K562 (cell line): Measurements from ENCODE around the gene ITGA1. TPM values are rescaled to one million over a fixed set of nuclear protein-coding genes. Genes with fewer than 3 reads are reported as not detected.

Source experiments
- ATAC-seq: fragments of 200-7000 bp; cut with Tn5 transposase; 3 replicates; pipeline ENCODE4 v1.9.1; 2020; ENCODE audit warnings: moderate library complexity
- BruUV-seq: library from RNA; stranded (reverse); fragments of 400-500 nt; replicated peaks from 2 replicates; lab custom pipeline; 2021; lab: Mats Ljungman, UMichigan
- CTCF ChIA-PET: fragments of 300-600 bp; formaldehyde crosslinking; extraction: SDS; loops from one replicate; lab custom pipeline; 2021; ENCODE audit warnings: low intra/inter-chr PET ratio; lab: Yijun Ruan, JAX
- POLR2A ChIA-PET: fragments of 300-600, 350-650 bp; sonication (Branson Sonifier 250); formaldehyde crosslinking; extraction: SDS; loops from one replicate; lab custom pipeline; 2021; ENCODE audit warnings: antibody characterized with exemption, inconsistent platforms; lab: Yijun Ruan, JAX
- DNase-seq, 4 experiments: peaks; one replicate each; pipeline versions ENCODE4 v3.0.0 to v3.0.0-alpha.2; 2011 to 2018; ENCODE audit warnings: low spot score in 3 of 4, mixed read lengths in 3 of 4; ENCODE audit errors: extremely low read depth in 1 of 4
- FAIRE-seq: peaks from 2 replicates; lab custom pipeline; 2011; peaks lifted over from hg19 to GRCh38; lab: Jason Lieb, UNC
- H2AFZ ChIP-seq: 2 replicates; pipeline ENCODE4 v1.6.0; 2011; ENCODE audit warnings: low read depth, low read length, control low read depth, inconsistent platforms
- H3K27ac ChIP-seq: fragments of 200-600 bp; 3 replicates; pipeline ENCODE4 v1.8.0; 2011; ENCODE audit warnings: low read depth, mild to moderate bottlenecking, control low read depth, inconsistent platforms, low read length, moderate library complexity, mixed read lengths; ENCODE audit errors: extremely low read depth
- H3K27me3 ChIP-seq, 2 experiments: fragments of 300-600 bp in 1 of 2; 2 replicates in 1 of 2; 3 replicates in 1 of 2; pipeline versions ENCODE4 v1.6.0 to v1.8.0; 2011; ENCODE audit warnings: inconsistent platforms in 2 of 2, low read length in 2 of 2, mild to moderate bottlenecking in 1 of 2, mixed read lengths in 1 of 2, moderate library complexity in 1 of 2; ENCODE audit not compliant: control insufficient read depth in 2 of 2, insufficient read depth in 2 of 2
- H3K36me3 ChIP-seq: fragments of 300-600 bp; 3 replicates; pipeline ENCODE4 v1.8.0; 2011; ENCODE audit warnings: mild to moderate bottlenecking, low read length, inconsistent platforms; ENCODE audit not compliant: control insufficient read depth, insufficient read depth
- H3K4me1 ChIP-seq, 2 experiments: fragments of 200-600 bp in 1 of 2; replicated peaks in 1 of 2; 2 replicates in 1 of 2; 3 replicates in 1 of 2; pipeline versions ENCODE4 v1.5.1 to v1.8.0; 2011; ENCODE audit warnings: inconsistent platforms in 2 of 2, low read length in 2 of 2, mild to moderate bottlenecking in 1 of 2, mixed read lengths in 1 of 2, moderate library complexity in 1 of 2; ENCODE audit not compliant: control insufficient read depth in 2 of 2, insufficient read depth in 2 of 2
- H3K4me2 ChIP-seq: 2 replicates; pipeline ENCODE4 v1.6.1; 2011; ENCODE audit warnings: low read length, control low read depth, inconsistent platforms, mixed read lengths; ENCODE audit not compliant: insufficient read depth
- H3K4me3 ChIP-seq: fragments of 200-600 bp; sonication (generic), shearing (Covaris generic); 2 replicates; pipeline ENCODE4 v1.5.1; 2016; ENCODE audit warnings: control low read depth, inconsistent platforms
- H3K79me2 ChIP-seq: fragments of 200-600 bp; 3 replicates; pipeline ENCODE4 v1.8.0; 2011; ENCODE audit warnings: low read length, inconsistent platforms; ENCODE audit not compliant: control insufficient read depth, insufficient read depth
- H3K9ac ChIP-seq, 2 experiments: 2 replicates each; pipeline versions ENCODE4 v1.6.0 to v1.6.1; 2011; ENCODE audit warnings: low read depth in 2 of 2, low read length in 2 of 2, control low read depth in 1 of 2, inconsistent platforms in 1 of 2, mild to moderate bottlenecking in 1 of 2, mixed read lengths in 1 of 2; ENCODE audit not compliant: insufficient read depth in 1 of 2
- H3K9me1 ChIP-seq: one replicate; pipeline ENCODE4 v1.6.0; 2011; ENCODE audit warnings: inconsistent platforms, mild to moderate bottlenecking, low read length, moderate library complexity; ENCODE audit not compliant: control insufficient read depth, insufficient read depth
- H3K9me3 ChIP-seq: replicated peaks from 2 replicates; pipeline ENCODE4 v1.5.1; 2011; ENCODE audit warnings: low read depth, low read length, inconsistent platforms; ENCODE audit not compliant: control insufficient read depth, insufficient read depth
- H4K20me1 ChIP-seq: replicated peaks from 2 replicates; pipeline ENCODE4 v1.6.1; 2011; ENCODE audit warnings: low read length, inconsistent platforms, mixed read lengths; ENCODE audit not compliant: control insufficient read depth, insufficient read depth
- ARID4B ChIP-seq: sonication (generic); formaldehyde crosslinking; IDR thresholded peaks from 2 replicates; pipeline ENCODE4 v1.8.0; 2022; ENCODE audit warnings: mild to moderate bottlenecking, missing genetic modification reagents
- ATF6 ChIP-seq: sonication (generic); formaldehyde crosslinking; IDR thresholded peaks from 2 replicates; pipeline ENCODE4 v1.4.0; 2020; ENCODE audit warnings: mild to moderate bottlenecking, missing genetic modification reagents
- HNRNPL ChIP-seq: fragments of 200-400 bp; formaldehyde crosslinking; IDR thresholded peaks from 2 replicates; pipeline ENCODE4 v1.6.1; 2017; ENCODE audit warnings: low read depth, mild to moderate bottlenecking, low read length
- HNRNPUL1 ChIP-seq: fragments of 200-400 bp; formaldehyde crosslinking; IDR thresholded peaks from 2 replicates; pipeline ENCODE4 v1.6.1; 2017; ENCODE audit warnings: low read length
- LEF1 ChIP-seq: fragments of 450-650 bp; IDR thresholded peaks from 2 replicates; pipeline ENCODE4 v1.6.1; 2016; ENCODE audit warnings: mild to moderate bottlenecking
- PHF20 ChIP-seq: fragments of 450-650 bp; IDR thresholded peaks from 2 replicates; pipeline ENCODE4 v1.6.1; 2018; ENCODE audit not compliant: partially characterized antibody
- PHF21A ChIP-seq: fragments of 450-650 bp; IDR thresholded peaks from 2 replicates; pipeline ENCODE4 v1.6.1; 2017; ENCODE audit warnings: low read depth, borderline replicate concordance
- SETDB1 ChIP-seq: IDR thresholded peaks from one replicate; pipeline ENCODE4 v1.6.1; 2012; ENCODE audit warnings: low read length, control low read depth, inconsistent platforms
- SMC3 ChIP-seq: conservative IDR thresholded peaks from 2 replicates; pipeline ENCODE4 v1.6.1; 2011; ENCODE audit warnings: low read depth, low read length, improper control_type of control experiment; ENCODE audit not compliant: insufficient read depth
- TCF7L2 ChIP-seq: fragments of 150-350 bp; IDR thresholded peaks from 2 replicates; pipeline ENCODE4 v1.6.1; 2016; ENCODE audit warnings: low read depth, mild to moderate bottlenecking, low read length, moderate library complexity
- ZBTB49 ChIP-seq: sonication (generic); formaldehyde crosslinking; IDR thresholded peaks from 2 replicates; pipeline ENCODE4 v1.8.0; 2022; ENCODE audit warnings: missing genetic modification reagents, mild to moderate bottlenecking, borderline replicate concordance
- ZFP30 ChIP-seq: fragments of 250-450 bp; sonication (Bioruptor Pico); IDR thresholded peaks from 2 replicates; pipeline ENCODE4 v1.8.0; 2022; ENCODE audit warnings: moderate library complexity, mild to moderate bottlenecking, inconsistent platforms, borderline replicate concordance
- ZNF165 ChIP-seq: fragments of 250-450 bp; sonication (Bioruptor Pico); IDR thresholded peaks from 2 replicates; pipeline ENCODE4 v1.4.0; 2020; ENCODE audit warnings: borderline replicate concordance
- ZNF239 ChIP-seq: fragments of 250-450 bp; sonication (Bioruptor Pico); IDR thresholded peaks from 2 replicates; pipeline ENCODE4 v1.4.0; 2020; ENCODE audit warnings: mild to moderate bottlenecking
- WGBS: fragments of 100-300 bp; shearing (Covaris generic); methylation state at CpG from one replicate; pipeline ENCODE4 v1.1.6; 2016; ENCODE audit warnings: low coverage, mixed read lengths; ENCODE audit not compliant: insufficient coverage; ENCODE audit errors: missing lambda C conversion rate; 5-methylcytosine and 5-hydroxymethylcytosine counted together
- in situ Hi-C: fragments of 300-500 bp; cut with MboI; formaldehyde crosslinking; loops from 4 replicates; pipeline ENCODE4 v1.15.0; 2018; ENCODE audit warnings: inconsistent platforms, mixed read lengths
- intact Hi-C: fragments of 100-400 bp; cut with micrococcal nuclease; formaldehyde crosslinking; loops from 2 replicates; pipeline ENCODE4 v1.14.2; 2022
- polyA plus RNA-seq, 8 experiments: library from polyadenylated mRNA; depleted of rRNA in 4 of 8; stranded (reverse) in 5 of 8; unstranded in 3 of 8; fragments of >200 nt; fragmentation: Nextera tagmentation in 2 of 8; fragmentation: Illumina TruSeq in 1 of 8; extraction: Ambion mirVana in 2 of 8; extraction: Trizol in 1 of 8; gene quantifications; 2 replicates each; pipeline versions ENCODE4 v1.2.1 to v1.2.3, GENCODE V29; 2011 to 2014; ENCODE audit warnings: inconsistent platforms in 1 of 8, missing spikeins in 1 of 8
- total RNA-seq, 7 experiments: library from RNA; depleted of rRNA in 6 of 7; stranded (reverse); fragments of >200 nt in 6 of 7; fragmentation: Illumina TruSeq in 2 of 7; extraction: Trizol in 2 of 7; gene quantifications; 2 replicates each; pipeline versions ENCODE4 v1.2.1 to v1.2.3, GENCODE V29; 2011 to 2021; ENCODE audit warnings: low replicate concordance in 1 of 7

ITGA1 gene
- total and polyA plus RNA-seq, 9 of the 15 experiments (the other 6 are each of a cell fraction or from before 2014, with no cell fraction given): 0.04 to 0.22 TPM; not detected in 7

- Histone ChIP-seq H3K36me3 (no peaks in the 10 kb centered on the region), H3K27me3 (no peaks in the 10 kb centered on the region), H3K27ac (no peak overlapping the region), H3K4me3 (no peak overlapping the region), H3K4me1 (no peaks in the 10 kb centered on the region), H4K20me1 (no peaks in the 10 kb centered on the region), H3K9me1 (no peaks in the 10 kb centered on the region), H3K4me2 (no peak overlapping the region), H3K9me3 (no peaks in the 10 kb centered on the region), H3K79me2 (no peaks in the 10 kb centered on the region), H2AFZ (no peak overlapping the region), H3K9ac (no peak overlapping the region)
- ChIA-PET POLR2A (no interaction called here), CTCF (no interaction called here)
- in situ Hi-C loops (no loop called here), intact Hi-C loops (no loop called here)
- no TSS peak for BruUV-seq
- WGBS: 2% methylated on average over 6 of the region's 6 CpGs
- no peak for FAIRE-seq
- TF ChIP-seq SMC3: no peak
- no peak for TF ChIP-seq PHF20
- no peak for TF ChIP-seq LEF1
- TF ChIP-seq SETDB1: no peak
- TF ChIP-seq ZNF165: no peak
- no peak for TF ChIP-seq ATF6 (CRISPR knock-in tag)
- no peak for TF ChIP-seq ARID4B (CRISPR knock-in tag)
- TF ChIP-seq TCF7L2: no peak
- TF ChIP-seq HNRNPL: no peak
- no peak for TF ChIP-seq HNRNPUL1
- TF ChIP-seq ZNF239: no peak
- TF ChIP-seq PHF21A: no peak
- TF ChIP-seq ZFP30 (CRISPR knock-in tag): no peak
- TF ChIP-seq ZBTB49: no peak
- DNase-seq: no peak
- no peak for ATAC-seq
These were observed 104.6 kb downstream of the ITGA1 start for GRCh38 chr5:52892242-52892878.
